Astrocyte of the spinal cord (primary cell): ENCODE data around the gene KREMEN2.

Experiments used
- DNase-seq: peaks from one replicate; pipeline ENCODE4 v3.0.0; 2011; ENCODE audit warnings: low read depth, low spot score
- H3K4me3 ChIP-seq: 2 replicates; pipeline ENCODE4 v1.5.1; 2011; ENCODE audit warnings: low read depth, mild to moderate bottlenecking, low read length, moderate library complexity
- CTCF ChIP-seq: IDR thresholded peaks from 2 replicates; pipeline ENCODE4 v1.5.1; 2012; ENCODE audit warnings: low read depth, mild to moderate bottlenecking, low read length, inconsistent platforms
- in situ Hi-C: cut with HindIII; loops from 2 replicates; pipeline ENCODE4 v1.10.0; 2017; ENCODE audit warnings: low sequenced_read_pairs

Gene KREMEN2

GRCh38 chr16:2985462-2985861 is 21.4 kb downstream of the KREMEN2 start:
- no peak overlapping the region for H3K4me3 ChIP-seq
- TF ChIP-seq CTCF, result no peak
- in situ Hi-C loops, result no loop called here
- DNase-seq, result no peak

GRCh38 chr16:2985893-2986355 is 21.8 kb downstream of the KREMEN2 start:
- in situ Hi-C loops, result no loop called here
- TF ChIP-seq CTCF, result no peak
- DNase-seq, result no peak
- no peak overlapping the region for H3K4me3 ChIP-seq

DNA sequence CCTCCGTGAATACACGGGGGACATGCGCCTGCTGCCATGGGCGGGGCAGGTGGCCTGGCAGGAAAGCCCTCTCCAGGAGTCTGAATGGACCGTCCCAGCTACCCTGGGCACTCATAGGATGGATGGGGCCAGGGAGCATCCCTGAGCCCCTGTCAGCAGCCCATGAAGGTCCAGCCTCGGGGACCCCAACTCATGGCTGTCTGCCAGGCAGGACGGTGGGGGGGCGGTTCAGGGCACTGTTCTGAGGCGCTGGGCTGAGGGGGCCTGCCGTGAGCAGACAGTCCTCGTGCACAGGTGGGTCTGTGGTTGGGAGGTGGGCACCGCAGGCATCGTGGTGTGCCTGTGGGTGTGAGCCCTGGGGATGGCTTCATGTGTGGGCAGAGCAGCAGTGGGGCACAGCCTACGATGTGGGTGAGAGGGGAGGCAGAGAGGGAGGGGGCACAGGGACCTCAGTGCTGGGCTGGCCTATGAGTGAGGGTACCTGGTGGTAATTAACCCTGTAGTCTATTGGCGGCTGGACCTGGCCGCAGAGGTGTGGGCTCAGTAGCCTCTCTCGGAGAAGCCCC is 22.6 kb downstream of the KREMEN2 start:
- in situ Hi-C loops, result no loop called here
- DNase-seq, result no peak
- TF ChIP-seq CTCF, result no peak
- no peak overlapping the region for H3K4me3 ChIP-seq

- no peak for TF ChIP-seq CTCF
- in situ Hi-C loops, result no loop called here
These were observed 23.2 kb downstream of the KREMEN2 start for GRCh38 chr16:2987286-2987685.

GRCh38 chr16:2987833-2988232 is 23.8 kb downstream of the KREMEN2 start:
- no peak for TF ChIP-seq CTCF
- DNase-seq, result no peak
- in situ Hi-C loops, result no loop called here
- no peak overlapping the region for H3K4me3 ChIP-seq

More at GRCh38 chr16:2987286-2987685, 23.2 kb downstream of the KREMEN2 start:
- DNase-seq, result no peak
- H3K4me3 ChIP-seq, result no peak overlapping the region

DNA sequence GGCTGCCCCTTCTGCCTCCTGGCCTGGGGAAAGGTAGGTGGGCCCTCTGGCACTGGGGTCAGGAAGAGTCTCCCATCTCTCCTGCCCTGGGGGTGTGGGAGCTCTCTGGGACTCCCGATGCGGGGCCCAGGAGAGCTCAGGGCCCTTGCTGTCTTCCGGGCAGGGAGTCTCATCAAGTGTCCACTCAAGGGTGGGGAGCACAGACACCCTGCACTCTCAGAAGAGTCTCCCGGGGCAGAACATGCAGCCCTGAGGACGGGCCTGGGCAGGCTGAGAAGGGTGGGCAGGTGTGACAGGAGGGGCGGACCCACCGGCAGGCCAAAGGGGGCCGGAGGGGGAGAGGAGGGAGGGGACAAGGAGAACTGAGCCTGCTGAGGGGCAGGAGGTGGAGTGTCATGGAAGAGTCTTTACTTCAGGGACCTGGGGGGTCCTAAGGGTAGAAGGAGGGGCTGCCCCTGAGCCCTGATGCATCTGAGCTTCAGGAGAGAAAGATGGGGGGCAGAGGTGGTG is 24.6 kb downstream of the KREMEN2 start:
- H3K4me3 ChIP-seq, result no peak overlapping the region
- in situ Hi-C loops, result no loop called here
- DNase-seq, result no peak
- no peak for TF ChIP-seq CTCF

GRCh38 chr16:2990891-2991290 is 26.8 kb downstream of the KREMEN2 start:
- DNase-seq, result no peak
- in situ Hi-C loops, result no loop called here
- TF ChIP-seq CTCF, result no peak
- no peak overlapping the region for H3K4me3 ChIP-seq
